Duodenal mucosa (tissue), 2 donors: ENCODE measurements around the gene FTCD.

Experiments used
- H3K27ac ChIP-seq: one replicate; pipeline ENCODE4 v1.7.0; 2013; ENCODE audit warnings: low read depth, low read length
- H3K27me3 ChIP-seq, 2 donors: one replicate each; pipeline ENCODE4 v1.7.0; 2013; ENCODE audit warnings: low read length in 2 of 2, control low read depth in 1 of 2; ENCODE audit not compliant: insufficient read depth in 2 of 2, control insufficient read depth in 1 of 2
- H3K36me3 ChIP-seq, 2 donors: one replicate each; pipeline ENCODE4 v1.7.0; 2013; ENCODE audit warnings: low read length in 2 of 2, control low read depth in 1 of 2; ENCODE audit not compliant: insufficient read depth in 2 of 2, control insufficient read depth in 1 of 2
- H3K4me1 ChIP-seq, 2 donors: one replicate each; pipeline ENCODE4 v1.7.0; 2013; ENCODE audit warnings: low read length in 2 of 2, control low read depth in 1 of 2; ENCODE audit not compliant: insufficient read depth in 2 of 2, control insufficient read depth in 1 of 2
- H3K4me3 ChIP-seq, 2 donors: one replicate each; pipeline ENCODE4 v1.7.0; 2013; ENCODE audit warnings: low read length in 2 of 2, low read depth in 1 of 2
- H3K9ac ChIP-seq, 2 donors: one replicate each; pipeline ENCODE4 v1.7.0; 2013; ENCODE audit warnings: low read length in 2 of 2, low read depth in 1 of 2
- H3K9me3 ChIP-seq, 2 donors: one replicate each; pipeline ENCODE4 v1.7.0; 2013; ENCODE audit warnings: low read length in 2 of 2, control low read depth in 1 of 2; ENCODE audit not compliant: control insufficient read depth in 1 of 2

FTCD gene

GRCh38 chr21:46104104-46104503 lies 51.3 kb downstream of the FTCD start:
- Histone ChIP-seq H3K9me3 (peaks cover 5 to 7% of the 10 kb centered on the region in 2 donors), H3K4me1 (no peaks in the 10 kb centered on the region), H3K9ac (no peak overlapping the region), H3K27me3 (peaks cover 4 to 6% of the 10 kb centered on the region in 2 donors), H3K27ac (no peak overlapping the region), H3K36me3 (no peaks in the 10 kb centered on the region), H3K4me3 (no peak overlapping the region)

GRCh38 chr21:46100906-46101305 lies 54.5 kb downstream of the FTCD start:
- peak overlapping the region in 1 of 2 donors; percentile 31 for H3K4me3 ChIP-seq
- no peak overlapping the region for H3K27ac ChIP-seq
- peaks cover 10 to 14% of the 10 kb centered on the region in 2 donors for H3K27me3 ChIP-seq
- peaks cover 5 to 7% of the 10 kb centered on the region in 2 donors for H3K9me3 ChIP-seq
- peaks cover 0 to 4% of the 10 kb centered on the region in 2 donors for H3K4me1 ChIP-seq
- no peaks in the 10 kb centered on the region for H3K36me3 ChIP-seq
- no peak overlapping the region for H3K9ac ChIP-seq

GRCh38 chr21:46100426-46100825 lies 55.0 kb downstream of the FTCD start:
- peaks cover 0 to 4% of the 10 kb centered on the region in 2 donors for H3K4me1 ChIP-seq
- H3K9ac ChIP-seq = peak overlapping the region in 1 of 2 donors; percentile 43
- H3K27me3 ChIP-seq = peaks cover 10 to 14% of the 10 kb centered on the region in 2 donors
- no peaks in the 10 kb centered on the region for H3K36me3 ChIP-seq
- H3K9me3 ChIP-seq = peaks cover 5 to 7% of the 10 kb centered on the region in 2 donors
- peak overlapping the region; percentile 10 to 31 for H3K4me3 ChIP-seq
- H3K27ac ChIP-seq = no peak overlapping the region

GRCh38 chr21:46100020-46100419 lies 55.4 kb downstream of the FTCD start:
- Histone ChIP-seq H3K9ac (peak overlapping the region in 1 of 2 donors; percentile 43), H3K36me3 (no peaks in the 10 kb centered on the region), H3K4me3 (no peak overlapping the region), H3K4me1 (peaks cover 0 to 4% of the 10 kb centered on the region in 2 donors), H3K9me3 (peaks cover 5 to 7% of the 10 kb centered on the region in 2 donors), H3K27me3 (peaks cover 10 to 14% of the 10 kb centered on the region in 2 donors), H3K27ac (no peak overlapping the region)

- Histone ChIP-seq H3K27me3 (peaks cover 10 to 14% of the 10 kb centered on the region in 2 donors), H3K27ac (no peak overlapping the region), H3K9me3 (peaks cover 5 to 7% of the 10 kb centered on the region in 2 donors), H3K4me3 (no peak overlapping the region), H3K4me1 (peaks cover 0 to 4% of the 10 kb centered on the region in 2 donors), H3K36me3 (no peaks in the 10 kb centered on the region), H3K9ac (no peak overlapping the region)
These were observed 55.9 kb downstream of the FTCD start for GRCh38 chr21:46099476-46099875.

- no peak overlapping the region for H3K9ac ChIP-seq
- peaks cover 5 to 7% of the 10 kb centered on the region in 2 donors for H3K9me3 ChIP-seq
- H3K4me1 ChIP-seq = peaks cover 0 to 9% of the 10 kb centered on the region in 2 donors
- no peaks in the 10 kb centered on the region for H3K36me3 ChIP-seq
- H3K27me3 ChIP-seq = peaks cover 10 to 14% of the 10 kb centered on the region in 2 donors
- peak overlapping the region; percentile 73 for H3K27ac ChIP-seq
- peak overlapping the region; percentile 40 to 50 for H3K4me3 ChIP-seq
These were observed 56.9 kb downstream of the FTCD start for GRCh38 chr21:46098303-46099141.

- Histone ChIP-seq H3K36me3 (no peaks in the 10 kb centered on the region), H3K9me3 (peaks cover 1 to 4% of the 10 kb centered on the region in 2 donors), H3K27ac (peak within 1 kb of the TSS; percentile 73), H3K4me3 (peak within 1 kb of the TSS; percentile 40 to 50), H3K27me3 (peaks cover 10 to 14% of the 10 kb centered on the region in 2 donors), H3K4me1 (peaks cover 0 to 17% of the 10 kb centered on the region in 2 donors), H3K9ac (peak within 1 kb of the TSS in 1 of 2 donors; percentile 32)
These were observed 57.8 kb downstream of the FTCD start, which contains the start of gene COL6A2 for GRCh38 chr21:46097336-46098293. TSS of gene COL6A2 (plus strand) at chr21:46098112.

GRCh38 chr21:46096596-46097335 lies 58.6 kb downstream of the FTCD start:
- Histone ChIP-seq H3K9me3 (no peaks in the 10 kb centered on the region), H3K4me3 (no peak overlapping the region), H3K27ac (peak overlapping the region; percentile 20), H3K36me3 (no peaks in the 10 kb centered on the region), H3K9ac (peak overlapping the region in 1 of 2 donors; percentile 32), H3K27me3 (peaks cover 10 to 14% of the 10 kb centered on the region in 2 donors), H3K4me1 (peaks cover 0 to 17% of the 10 kb centered on the region in 2 donors)

- Histone ChIP-seq H3K9me3 (no peaks in the 10 kb centered on the region), H3K27me3 (peaks cover 10 to 14% of the 10 kb centered on the region in 2 donors), H3K36me3 (no peaks in the 10 kb centered on the region), H3K27ac (no peak overlapping the region), H3K4me3 (no peak overlapping the region), H3K9ac (no peak overlapping the region), H3K4me1 (peaks cover 0 to 17% of the 10 kb centered on the region in 2 donors)
These were observed 59.4 kb downstream of the FTCD start for GRCh38 chr21:46095814-46096595.
